HG03460 (cell line): ENCODE results near the gene FBLN1.

ENCODE experiments used
- ATAC-seq: cut with Tn5 transposase; IDR thresholded peaks from one replicate; pipeline ENCODE4 v1.9.1; 2021; ENCODE audit not compliant: unreplicated experiment

Gene FBLN1

DNA sequence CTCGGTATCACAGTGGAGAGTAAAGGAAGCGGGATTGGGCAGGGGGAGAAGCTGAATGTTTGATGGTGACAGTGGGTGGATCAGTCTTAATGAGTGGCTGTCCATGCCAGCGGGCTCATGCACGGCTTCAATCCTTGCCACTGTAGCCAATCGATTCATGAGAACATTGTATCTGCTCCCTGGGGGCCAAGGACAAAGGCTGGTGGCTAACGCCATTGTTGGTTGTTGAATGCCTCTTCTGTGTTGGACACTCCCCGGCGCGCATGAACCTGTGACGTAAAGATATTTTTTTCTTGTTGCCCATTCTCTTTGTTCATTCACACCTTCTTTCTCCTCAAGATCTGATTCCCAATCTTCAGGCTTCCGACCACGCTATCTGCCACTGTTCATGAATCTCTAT is 148.0 kb downstream of the FBLN1 start:
- ATAC-seq = no peak
